Loucy (cell line): ENCODE results near the gene GNE.

Source experiments
- H2AFZ ChIP-seq: fragments of 200-600 bp; sonication (generic); 2 replicates; pipeline ENCODE4 v1.6.0; 2016; ENCODE audit warnings: antibody characterized with exemption, mild to moderate bottlenecking, low read length, moderate library complexity
- H3F3A ChIP-seq: fragments of 200-600 bp; 2 replicates; pipeline ENCODE4 v1.6.0; 2016; ENCODE audit warnings: antibody characterized with exemption, low read depth, mild to moderate bottlenecking
- H3K27me3 ChIP-seq: fragments of 200-600 bp; sonication (generic); 2 replicates; pipeline ENCODE4 v1.6.1; 2014; ENCODE audit warnings: low read length, mild to moderate bottlenecking; ENCODE audit not compliant: insufficient read depth, poor library complexity, severe bottlenecking
- H3K36me3 ChIP-seq: fragments of 200-600 bp; sonication (generic); 2 replicates; pipeline ENCODE4 v1.6.1; 2016; ENCODE audit warnings: low read length; ENCODE audit not compliant: insufficient read depth
- H3K4me1 ChIP-seq: fragments of 200-600 bp; sonication (generic); 2 replicates; pipeline ENCODE4 v1.5.1; 2014; ENCODE audit warnings: low read length, mild to moderate bottlenecking; ENCODE audit not compliant: insufficient read depth, poor library complexity, severe bottlenecking
- H3K4me2 ChIP-seq: fragments of 200-600 bp; sonication (generic); 2 replicates; pipeline ENCODE4 v1.6.0; 2014; ENCODE audit warnings: antibody characterized with exemption, low read length, low read depth, mild to moderate bottlenecking; ENCODE audit not compliant: poor library complexity, severe bottlenecking
- H3K4me3 ChIP-seq: fragments of 200-600 bp; sonication (generic); 2 replicates; pipeline ENCODE4 v1.5.1; 2014; ENCODE audit warnings: low read length, mild to moderate bottlenecking, mixed read lengths; ENCODE audit not compliant: poor library complexity, severe bottlenecking
- H3K79me2 ChIP-seq: fragments of 200-600 bp; sonication (generic); 2 replicates; pipeline ENCODE4 v1.6.1; 2014; ENCODE audit warnings: low read length; ENCODE audit not compliant: insufficient read depth
- H3K9ac ChIP-seq: fragments of 200-600 bp; sonication (generic); 2 replicates; pipeline ENCODE4 v1.6.0; 2014; ENCODE audit warnings: mild to moderate bottlenecking, low read depth, low read length, moderate library complexity; ENCODE audit not compliant: poor library complexity, severe bottlenecking
- H3K9me2 ChIP-seq: fragments of 200-600 bp; sonication (generic); replicated peaks from 2 replicates; pipeline ENCODE4 v1.6.1; 2016; ENCODE audit warnings: low read depth, low read length, mixed read lengths
- H3K9me3 ChIP-seq: fragments of 200-600 bp; sonication (generic); 2 replicates; pipeline ENCODE4 v1.6.1; 2014; ENCODE audit warnings: mild to moderate bottlenecking, antibody characterized with exemption, low read length, low read depth; ENCODE audit not compliant: insufficient read depth
- H4K20me1 ChIP-seq: fragments of 200-600 bp; sonication (generic); 2 replicates; pipeline ENCODE4 v1.6.0; 2014; ENCODE audit warnings: antibody characterized with exemption, low read length, mild to moderate bottlenecking; ENCODE audit not compliant: insufficient read depth, poor library complexity, severe bottlenecking
- EZH2phosphoT487 ChIP-seq: fragments of 200-600 bp; IDR thresholded peaks from 2 replicates; pipeline ENCODE4 v1.6.1; 2018; ENCODE audit warnings: antibody characterized with exemption, mild to moderate bottlenecking, moderate library complexity, borderline replicate concordance
- TF ChIP-seq, protein P1 (sequence below): fragments of 200-600 bp; sonication (generic); conservative IDR thresholded peaks from 2 replicates; pipeline ENCODE4 v1.5.1; 2014; ENCODE audit warnings: mild to moderate bottlenecking, antibody characterized with exemption, low read length

The GNE gene

GRCh38 chr9:36290996-36291395 lies 32.7 kb upstream of the GNE start:
- Histone ChIP-seq H3K27me3 (no peaks in the 10 kb centered on the region), H3K4me3 (no peak overlapping the region), H3K9me2 (no peaks in the 10 kb centered on the region), H3K9ac (no peak overlapping the region), H2AFZ (no peak overlapping the region), H3K4me1 (no peaks in the 10 kb centered on the region), H3K36me3 (no peaks in the 10 kb centered on the region), H4K20me1 (no peaks in the 10 kb centered on the region), H3K79me2 (no peaks in the 10 kb centered on the region), H3F3A (no peaks in the 10 kb centered on the region), H3K9me3 (no peaks in the 10 kb centered on the region), H3K4me2 (no peak overlapping the region)
- TF ChIP-seq EZH2phosphoT487, result no peak
- TF ChIP-seq, protein P1, sequence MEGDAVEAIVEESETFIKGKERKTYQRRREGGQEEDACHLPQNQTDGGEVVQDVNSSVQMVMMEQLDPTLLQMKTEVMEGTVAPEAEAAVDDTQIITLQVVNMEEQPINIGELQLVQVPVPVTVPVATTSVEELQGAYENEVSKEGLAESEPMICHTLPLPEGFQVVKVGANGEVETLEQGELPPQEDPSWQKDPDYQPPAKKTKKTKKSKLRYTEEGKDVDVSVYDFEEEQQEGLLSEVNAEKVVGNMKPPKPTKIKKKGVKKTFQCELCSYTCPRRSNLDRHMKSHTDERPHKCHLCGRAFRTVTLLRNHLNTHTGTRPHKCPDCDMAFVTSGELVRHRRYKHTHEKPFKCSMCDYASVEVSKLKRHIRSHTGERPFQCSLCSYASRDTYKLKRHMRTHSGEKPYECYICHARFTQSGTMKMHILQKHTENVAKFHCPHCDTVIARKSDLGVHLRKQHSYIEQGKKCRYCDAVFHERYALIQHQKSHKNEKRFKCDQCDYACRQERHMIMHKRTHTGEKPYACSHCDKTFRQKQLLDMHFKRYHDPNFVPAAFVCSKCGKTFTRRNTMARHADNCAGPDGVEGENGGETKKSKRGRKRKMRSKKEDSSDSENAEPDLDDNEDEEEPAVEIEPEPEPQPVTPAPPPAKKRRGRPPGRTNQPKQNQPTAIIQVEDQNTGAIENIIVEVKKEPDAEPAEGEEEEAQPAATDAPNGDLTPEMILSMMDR, result no peak

- no peak overlapping the region for H3K9ac ChIP-seq
- H3K36me3 ChIP-seq, result no peaks in the 10 kb centered on the region
- no peak for TF ChIP-seq EZH2phosphoT487
- H4K20me1 ChIP-seq, result no peaks in the 10 kb centered on the region
- no peak overlapping the region for H3K4me2 ChIP-seq
- no peak overlapping the region for H3K4me3 ChIP-seq
- H3K9me2 ChIP-seq, result no peaks in the 10 kb centered on the region
- no peaks in the 10 kb centered on the region for H3K4me1 ChIP-seq
- H2AFZ ChIP-seq, result no peak overlapping the region
- no peaks in the 10 kb centered on the region for H3F3A ChIP-seq
- H3K27me3 ChIP-seq, result no peaks in the 10 kb centered on the region
- H3K79me2 ChIP-seq, result no peaks in the 10 kb centered on the region
- H3K9me3 ChIP-seq, result no peaks in the 10 kb centered on the region
These were observed 31.7 kb upstream of the GNE start for GRCh38 chr9:36289836-36290435.

DNA sequence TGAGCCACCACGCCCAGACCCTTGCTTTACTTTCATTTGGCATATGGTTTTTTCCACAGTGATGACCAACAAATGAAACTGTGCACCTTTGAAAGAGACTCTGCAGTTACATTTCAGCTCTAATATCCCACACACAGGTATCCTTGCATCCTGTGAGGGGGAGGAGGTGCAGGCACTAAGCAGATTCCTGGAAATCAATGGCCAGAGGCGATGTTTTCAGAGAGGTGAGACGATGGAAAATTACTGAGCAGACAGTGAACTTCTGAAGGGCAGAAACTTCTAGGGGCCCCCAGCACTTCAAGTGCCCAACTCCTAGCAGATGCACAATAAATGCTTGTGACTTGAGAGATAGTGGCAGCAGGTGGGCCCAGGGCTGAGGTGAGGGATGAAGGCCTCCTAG lies 29.8 kb upstream of the GNE start:
- no peak overlapping the region for H2AFZ ChIP-seq
- no peaks in the 10 kb centered on the region for H3K27me3 ChIP-seq
- no peaks in the 10 kb centered on the region for H3K9me2 ChIP-seq
- TF ChIP-seq, protein P1, result no peak
- TF ChIP-seq EZH2phosphoT487, result no peak
- H4K20me1 ChIP-seq, result no peaks in the 10 kb centered on the region
- no peak overlapping the region for H3K4me3 ChIP-seq
- no peaks in the 10 kb centered on the region for H3K79me2 ChIP-seq
- H3K9ac ChIP-seq, result no peak overlapping the region
- H3K4me2 ChIP-seq, result no peak overlapping the region
- H3K9me3 ChIP-seq, result no peaks in the 10 kb centered on the region
- H3K36me3 ChIP-seq, result no peaks in the 10 kb centered on the region
- no peaks in the 10 kb centered on the region for H3F3A ChIP-seq
- H3K4me1 ChIP-seq, result no peaks in the 10 kb centered on the region

DNA sequence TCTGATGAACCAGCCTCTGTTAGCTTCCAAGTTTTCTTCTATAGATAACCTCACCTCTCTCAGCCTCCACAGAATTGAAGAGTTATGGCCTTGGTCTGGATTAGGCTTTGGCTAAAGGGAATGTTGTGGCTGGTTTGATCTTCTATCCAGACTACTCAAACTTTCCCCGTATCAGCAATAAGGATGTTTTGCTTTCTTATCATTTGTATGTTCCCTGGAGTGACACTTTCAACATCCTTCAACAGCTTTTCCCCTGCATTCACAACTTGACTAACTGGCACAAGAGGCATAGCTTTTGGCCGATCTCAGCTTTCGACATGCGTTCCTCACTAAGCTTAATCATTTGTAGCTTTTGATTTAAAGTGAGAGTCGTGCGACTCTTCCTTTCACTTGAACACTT lies 28.1 kb upstream of the GNE start:
- H3K4me2 ChIP-seq, result no peak overlapping the region
- H3K9ac ChIP-seq, result no peak overlapping the region

More for the DNA sequence above, 28.1 kb upstream of the GNE start:
- Histone ChIP-seq H3F3A (no peaks in the 10 kb centered on the region), H3K9me2 (no peaks in the 10 kb centered on the region), H3K79me2 (no peaks in the 10 kb centered on the region), H3K27me3 (no peaks in the 10 kb centered on the region), H4K20me1 (no peaks in the 10 kb centered on the region), H3K36me3 (no peaks in the 10 kb centered on the region), H3K4me1 (no peaks in the 10 kb centered on the region), H3K4me3 (no peak overlapping the region), H2AFZ (no peak overlapping the region), H3K9me3 (no peaks in the 10 kb centered on the region)
- no peak for TF ChIP-seq EZH2phosphoT487
- TF ChIP-seq, protein P1, result no peak
